Measurements from ENCODE around the gene STRADB.

The STRADB gene

GRCh38 chr2:201470821-201471731 lies 19.5 kb downstream of the STRADB start:
- Histone ChIP-seq H3K9me3 (ENCODE audit: control insufficient read depth, insufficient read depth, low read depth, low read length) (no peaks in the 10 kb centered on the region), H3K36me3 (ENCODE audit: control insufficient read depth in 2 of 2, insufficient read depth in 1 of 2, low read length in 2 of 2) (peaks cover 29 to 74% of the 10 kb centered on the region in 2 experiments), H3K4me1 (ENCODE audit: control insufficient read depth, insufficient read depth, low read length) (peaks cover 1% of the 10 kb centered on the region; the same call in 1 of the 2 replicates), H3K27ac (ENCODE audit: extremely low read depth, low read depth, low read length) (no peak overlapping the region), H3K4me3 (ENCODE audit: low read depth, low read length) (no peak overlapping the region)
- POLR2A ChIA-PET: no interaction called here
- no peak for TF ChIP-seq ZNF280D (tag by site-specific recombination; IDR thresholded peaks at IDR 0.05)
- no peak for TF ChIP-seq ZNF670 (tag by site-specific recombination; IDR thresholded peaks at IDR 0.05; ENCODE audit: low read depth)
- no peak for TF ChIP-seq ZNF274 (IDR thresholded peaks at IDR 0.05; ENCODE audit: low read length)
- no peak for TF ChIP-seq ZNF274 (tag by site-specific recombination; IDR thresholded peaks at IDR 0.05; ENCODE audit: borderline replicate concordance)
- no peak for TF ChIP-seq SCRT2 (tag by site-specific recombination; IDR thresholded peaks at IDR 0.05)
- no peak for TF ChIP-seq TRIM28 (IDR thresholded peaks at IDR 0.05; ENCODE audit: borderline replicate concordance, low read length)
- TF ChIP-seq BCL6B (tag by site-specific recombination; IDR thresholded peaks at IDR 0.05): no peak
- no peak for TF ChIP-seq ZNF701 (tag by site-specific recombination; IDR thresholded peaks at IDR 0.05)
- TF ChIP-seq ZNF341 (tag by site-specific recombination; IDR thresholded peaks at IDR 0.05; ENCODE audit: low read depth): no peak
- TF ChIP-seq ZNF473 (tag by site-specific recombination; IDR thresholded peaks at IDR 0.05): no peak
- TF ChIP-seq ZBTB7A (tag by site-specific recombination; IDR thresholded peaks at IDR 0.05; ENCODE audit: low read depth): no peak
- CTCF ChIA-PET: no interaction called here

GRCh38 chr2:201471732-201472393 lies 20.3 kb downstream of the STRADB start:
- no peaks in the 10 kb centered on the region for H3K9me3 ChIP-seq (ENCODE audit: control insufficient read depth, insufficient read depth, low read depth, low read length)
- no peak for TF ChIP-seq RBAK (tag by site-specific recombination; IDR thresholded peaks at IDR 0.05)
- TF ChIP-seq ZNF600 (tag by site-specific recombination; IDR thresholded peaks at IDR 0.05): no peak
- no peak for TF ChIP-seq ZNF280D (tag by site-specific recombination; IDR thresholded peaks at IDR 0.05)
- H3K36me3 ChIP-seq (ENCODE audit: control insufficient read depth in 2 of 2, insufficient read depth in 1 of 2, low read length in 2 of 2): peaks cover 31 to 72% of the 10 kb centered on the region in 2 experiments
- CTCF ChIA-PET: no interaction called here
- no peak overlapping the region for H3K27ac ChIP-seq (ENCODE audit: extremely low read depth, low read depth, low read length)
- H3K4me1 ChIP-seq (ENCODE audit: control insufficient read depth, insufficient read depth, low read length): no peaks in the 10 kb centered on the region
- POLR2A ChIA-PET: no interaction called here
- H3K4me3 ChIP-seq (ENCODE audit: low read depth, low read length): no peak overlapping the region
